Gastroesophageal sphincter (tissue), 3 donors: ENCODE measurements around the gene KLF9.

Experiments used
- CTCF ChIP-seq, 4 experiments: fragments of 200-600 bp in 2 of 4; fragments of 450-650 bp in 2 of 4; sonication (generic) in 1 of 4; IDR thresholded peaks; one replicate each; pipeline ENCODE4 v1.5.1; 2017 to 2019; ENCODE audit warnings: antibody characterized with exemption in 4 of 4, mild to moderate bottlenecking in 2 of 4, moderate library complexity in 2 of 4
- POLR2A ChIP-seq, 2 donors: fragments of 450-650 bp; IDR thresholded peaks; one replicate each; pipeline ENCODE4 v1.6.1; 2017; ENCODE audit warnings: antibody characterized with exemption in 2 of 2, mild to moderate bottlenecking in 2 of 2, moderate library complexity in 1 of 2

DNA sequence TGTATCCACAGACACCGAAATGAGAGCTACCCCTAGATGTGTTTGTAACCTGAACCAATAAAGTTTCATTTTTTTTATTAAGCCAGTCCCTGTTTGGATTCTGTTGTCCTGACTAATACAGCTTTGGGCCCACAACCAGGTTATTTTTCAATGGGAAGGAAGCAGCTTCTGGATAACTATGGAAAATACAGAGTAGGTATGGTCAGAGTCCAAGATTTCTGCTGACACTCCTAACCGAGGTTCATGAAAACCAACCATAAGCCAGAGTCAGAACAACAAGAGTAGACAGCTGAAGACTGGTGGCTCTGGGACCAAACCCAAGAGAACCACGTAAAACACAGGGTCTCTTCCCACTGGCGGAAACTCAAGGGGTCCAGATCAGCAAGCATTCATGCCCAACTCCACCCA is 10.8 kb downstream of the KLF9 start:
- TF ChIP-seq POLR2A (IDR thresholded peaks at IDR 0.05) (no peak), CTCF (IDR thresholded peaks at IDR 0.05) (no peak)
